ENCODE measurements around the gene RALA. TPM values are rescaled to one million over a fixed set of nuclear protein-coding genes. Genes with fewer than 3 reads are reported as not detected.

The RALA gene
- total RNA-seq, 1 experiment from 2014 or later = 41.7 TPM

DNA sequence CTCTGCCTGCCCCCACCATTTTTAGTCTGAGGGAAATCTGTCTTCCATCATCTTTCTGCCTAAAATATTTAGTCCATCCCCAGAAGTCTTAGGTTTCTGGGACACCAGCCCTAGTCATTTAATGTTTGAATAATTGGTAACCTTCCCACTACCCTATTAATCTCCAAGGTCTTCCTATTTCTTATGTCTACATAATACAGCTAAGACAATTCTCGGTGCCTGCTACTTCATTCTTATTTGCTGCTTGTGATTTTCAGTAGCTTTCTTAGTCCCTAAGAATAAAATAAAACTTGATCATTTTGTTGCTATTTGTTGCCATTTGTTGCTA is 11.1 kb downstream of the RALA start:
- no TSS peak for BruUV-seq (replicated peaks)
- Mint-ChIP-seq H3K27me3 (ENCODE audit: insufficient read depth, unreplicated experiment) (no peaks in the 10 kb centered on the region), H3K36me3 (ENCODE audit: insufficient read depth, unreplicated experiment) (peaks cover 44% of the 10 kb centered on the region), H3K4me3 (ENCODE audit: unreplicated experiment) (no peak overlapping the region), H3K9me3 (ENCODE audit: unreplicated experiment) (no peaks in the 10 kb centered on the region), H3K27ac (ENCODE audit: unreplicated experiment) (no peak overlapping the region), H3K4me1 (ENCODE audit: low read depth, unreplicated experiment) (peaks cover 6% of the 10 kb centered on the region)
- Histone ChIP-seq H3K4me1 (0 out of 2 replicates have a peak, but pooled peaks cover 3% of the 10 kb centered on the region), H3K9me3 (no peaks in the 10 kb centered on the region), H3K4me3 (ENCODE audit: low read depth, low read length) (no peak overlapping the region), H3K27me3 (replicated peaks; ENCODE audit: control insufficient read depth, insufficient read depth, low read length) (no peaks in the 10 kb centered on the region), H3K36me3 (ENCODE audit: control insufficient read depth, insufficient read depth, low read length) (no peaks in the 10 kb centered on the region)
- TF ChIP-seq, protein P1, sequence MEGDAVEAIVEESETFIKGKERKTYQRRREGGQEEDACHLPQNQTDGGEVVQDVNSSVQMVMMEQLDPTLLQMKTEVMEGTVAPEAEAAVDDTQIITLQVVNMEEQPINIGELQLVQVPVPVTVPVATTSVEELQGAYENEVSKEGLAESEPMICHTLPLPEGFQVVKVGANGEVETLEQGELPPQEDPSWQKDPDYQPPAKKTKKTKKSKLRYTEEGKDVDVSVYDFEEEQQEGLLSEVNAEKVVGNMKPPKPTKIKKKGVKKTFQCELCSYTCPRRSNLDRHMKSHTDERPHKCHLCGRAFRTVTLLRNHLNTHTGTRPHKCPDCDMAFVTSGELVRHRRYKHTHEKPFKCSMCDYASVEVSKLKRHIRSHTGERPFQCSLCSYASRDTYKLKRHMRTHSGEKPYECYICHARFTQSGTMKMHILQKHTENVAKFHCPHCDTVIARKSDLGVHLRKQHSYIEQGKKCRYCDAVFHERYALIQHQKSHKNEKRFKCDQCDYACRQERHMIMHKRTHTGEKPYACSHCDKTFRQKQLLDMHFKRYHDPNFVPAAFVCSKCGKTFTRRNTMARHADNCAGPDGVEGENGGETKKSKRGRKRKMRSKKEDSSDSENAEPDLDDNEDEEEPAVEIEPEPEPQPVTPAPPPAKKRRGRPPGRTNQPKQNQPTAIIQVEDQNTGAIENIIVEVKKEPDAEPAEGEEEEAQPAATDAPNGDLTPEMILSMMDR (IDR thresholded peaks at IDR 0.05; ENCODE audit: insufficient read depth in 1 of 2, low read depth in 1 of 2, low read length in 1 of 2, severe bottlenecking in 1 of 2, unreplicated experiment in 1 of 2) = no peak
- ChIA-PET POLR2A (no interaction called here), CTCF (no interaction called here)
- intact Hi-C loops (cut with micrococcal nuclease; ENCODE audit: unreplicated experiment) = no loop called here
- DNase-seq = no peak

- Mint-ChIP-seq H3K27me3 (ENCODE audit: insufficient read depth, unreplicated experiment) (no peaks in the 10 kb centered on the region), H3K4me3 (ENCODE audit: unreplicated experiment) (no peak overlapping the region), H3K4me1 (ENCODE audit: low read depth, unreplicated experiment) (peaks cover 8% of the 10 kb centered on the region), H3K27ac (ENCODE audit: unreplicated experiment) (no peak overlapping the region), H3K36me3 (ENCODE audit: insufficient read depth, unreplicated experiment) (peaks cover 23% of the 10 kb centered on the region), H3K9me3 (ENCODE audit: unreplicated experiment) (no peaks in the 10 kb centered on the region)
- no peaks in the 10 kb centered on the region for H3K27me3 ChIP-seq (replicated peaks; ENCODE audit: control insufficient read depth, insufficient read depth, low read length)
- H3K36me3 ChIP-seq (ENCODE audit: control insufficient read depth, insufficient read depth, low read length) = no peaks in the 10 kb centered on the region
- DNase-seq = no peak
- CTCF ChIA-PET = no interaction called here
- H3K9me3 ChIP-seq = no peaks in the 10 kb centered on the region
- H3K4me3 ChIP-seq (ENCODE audit: low read depth, low read length) = no peak overlapping the region
- POLR2A ChIA-PET = no interaction called here
- TF ChIP-seq, protein P1 (IDR thresholded peaks at IDR 0.05; ENCODE audit: insufficient read depth in 1 of 2, low read depth in 1 of 2, low read length in 1 of 2, severe bottlenecking in 1 of 2, unreplicated experiment in 1 of 2) = no peak
- intact Hi-C loops (cut with micrococcal nuclease; ENCODE audit: unreplicated experiment) = no loop called here
- no TSS peak for BruUV-seq (replicated peaks)
- 0 out of 2 replicates have a peak, but pooled peaks cover 3% of the 10 kb centered on the region for H3K4me1 ChIP-seq
These were observed 14.0 kb downstream of the RALA start for GRCh38 chr7:39637400-39637799.

- Histone ChIP-seq H3K36me3 (ENCODE audit: control insufficient read depth, insufficient read depth, low read length) (no peaks in the 10 kb centered on the region), H3K9me3 (no peaks in the 10 kb centered on the region), H3K4me3 (ENCODE audit: low read depth, low read length) (no peak overlapping the region), H3K4me1 (0 out of 2 replicates have a peak, but pooled peaks cover 3% of the 10 kb centered on the region), H3K27me3 (replicated peaks; ENCODE audit: control insufficient read depth, insufficient read depth, low read length) (no peaks in the 10 kb centered on the region)
- no TSS peak for BruUV-seq (replicated peaks)
- Mint-ChIP-seq H3K9me3 (ENCODE audit: unreplicated experiment) (no peaks in the 10 kb centered on the region), H3K4me1 (ENCODE audit: low read depth, unreplicated experiment) (peaks cover 11% of the 10 kb centered on the region), H3K36me3 (ENCODE audit: insufficient read depth, unreplicated experiment) (peaks cover 23% of the 10 kb centered on the region), H3K27ac (ENCODE audit: unreplicated experiment) (no peak overlapping the region), H3K27me3 (ENCODE audit: insufficient read depth, unreplicated experiment) (no peaks in the 10 kb centered on the region), H3K4me3 (ENCODE audit: unreplicated experiment) (no peak overlapping the region)
- intact Hi-C loops (cut with micrococcal nuclease; ENCODE audit: unreplicated experiment) = no loop called here
- TF ChIP-seq, protein P1 (IDR thresholded peaks at IDR 0.05; ENCODE audit: insufficient read depth in 1 of 2, low read depth in 1 of 2, low read length in 1 of 2, severe bottlenecking in 1 of 2, unreplicated experiment in 1 of 2) = no peak
- DNase-seq = no peak
- POLR2A ChIA-PET = no interaction called here
- CTCF ChIA-PET = no interaction called here
These were observed 14.7 kb downstream of the RALA start for GRCh38 chr7:39637963-39638485.

Data from Caco-2 (cell line).